OCI-LY3 (cell line): ENCODE results near the gene RAB11FIP5.

ENCODE experiments used
- H2AFZ ChIP-seq: fragments of 200-600, 300-600 bp; shearing (Covaris generic); 2 replicates; pipeline ENCODE4 v1.6.0; 2014; ENCODE audit warnings: antibody characterized with exemption, low read depth, low read length
- H3K27ac ChIP-seq: fragments of 200-600, 300-600 bp; sonication (generic); 2 replicates; pipeline ENCODE4 v1.5.1; 2014; ENCODE audit warnings: mild to moderate bottlenecking, low read length, moderate library complexity, mixed read lengths
- H3K27me3 ChIP-seq: fragments of 200-600, 300-600 bp; sonication (generic); 2 replicates; pipeline ENCODE4 v1.6.1; 2014; ENCODE audit warnings: low read depth, low read length, mixed read lengths
- H3K36me3 ChIP-seq: fragments of 200-600, 300-600 bp; sonication (generic); replicated peaks from 2 replicates; pipeline ENCODE3; 2014; ENCODE audit warnings: low read depth, low read length, mixed read lengths
- H3K4me1 ChIP-seq: fragments of 300-600, 200-600 bp; sonication (generic); 2 replicates; pipeline ENCODE4 v1.6.1; 2014; ENCODE audit warnings: low read length, mixed read lengths
- H3K4me2 ChIP-seq: fragments of 200-600, 300-600 bp; sonication (generic); 2 replicates; pipeline ENCODE4 v1.6.1; 2014; ENCODE audit warnings: low read length, mixed read lengths
- H3K4me3 ChIP-seq: fragments of 300-600, 200-600 bp; sonication (generic); 2 replicates; pipeline ENCODE4 v1.5.1; 2014; ENCODE audit warnings: antibody characterized with exemption, mild to moderate bottlenecking, low read length, moderate library complexity
- H3K79me2 ChIP-seq: fragments of 300-600, 200-600 bp; shearing (Covaris generic); 2 replicates; pipeline ENCODE4 v1.6.1; 2014; ENCODE audit warnings: mild to moderate bottlenecking, low read length, mixed read lengths
- H3K9ac ChIP-seq: fragments of 300-600, 200-600 bp; shearing (Covaris generic); 2 replicates; pipeline ENCODE4 v1.6.0; 2014; ENCODE audit warnings: mild to moderate bottlenecking, low read length, moderate library complexity
- H3K9me3 ChIP-seq: fragments of 200-600, 300-600 bp; shearing (Covaris generic); 2 replicates; pipeline ENCODE4 v1.6.1; 2014; ENCODE audit warnings: low read length, mixed read lengths; ENCODE audit not compliant: insufficient read depth
- H4K20me1 ChIP-seq: fragments of 200-600, 300-600 bp; sonication (generic); 2 replicates; pipeline ENCODE4 v1.6.1; 2016; ENCODE audit warnings: low read length, mixed read lengths; ENCODE audit not compliant: insufficient read depth
- CTCF ChIP-seq: fragments of 200-600, 300-600 bp; sonication (generic); IDR thresholded peaks from 2 replicates; pipeline ENCODE4 v1.5.1; 2014; ENCODE audit warnings: antibody characterized with exemption, low read length, low read depth
- EZH2phosphoT487 ChIP-seq: fragments of 200-600 bp; shearing (Covaris generic); IDR thresholded peaks from 2 replicates; pipeline ENCODE4 v1.6.1; 2018; ENCODE audit warnings: antibody characterized with exemption, mixed run types, low read depth

RAB11FIP5 gene

DNA sequence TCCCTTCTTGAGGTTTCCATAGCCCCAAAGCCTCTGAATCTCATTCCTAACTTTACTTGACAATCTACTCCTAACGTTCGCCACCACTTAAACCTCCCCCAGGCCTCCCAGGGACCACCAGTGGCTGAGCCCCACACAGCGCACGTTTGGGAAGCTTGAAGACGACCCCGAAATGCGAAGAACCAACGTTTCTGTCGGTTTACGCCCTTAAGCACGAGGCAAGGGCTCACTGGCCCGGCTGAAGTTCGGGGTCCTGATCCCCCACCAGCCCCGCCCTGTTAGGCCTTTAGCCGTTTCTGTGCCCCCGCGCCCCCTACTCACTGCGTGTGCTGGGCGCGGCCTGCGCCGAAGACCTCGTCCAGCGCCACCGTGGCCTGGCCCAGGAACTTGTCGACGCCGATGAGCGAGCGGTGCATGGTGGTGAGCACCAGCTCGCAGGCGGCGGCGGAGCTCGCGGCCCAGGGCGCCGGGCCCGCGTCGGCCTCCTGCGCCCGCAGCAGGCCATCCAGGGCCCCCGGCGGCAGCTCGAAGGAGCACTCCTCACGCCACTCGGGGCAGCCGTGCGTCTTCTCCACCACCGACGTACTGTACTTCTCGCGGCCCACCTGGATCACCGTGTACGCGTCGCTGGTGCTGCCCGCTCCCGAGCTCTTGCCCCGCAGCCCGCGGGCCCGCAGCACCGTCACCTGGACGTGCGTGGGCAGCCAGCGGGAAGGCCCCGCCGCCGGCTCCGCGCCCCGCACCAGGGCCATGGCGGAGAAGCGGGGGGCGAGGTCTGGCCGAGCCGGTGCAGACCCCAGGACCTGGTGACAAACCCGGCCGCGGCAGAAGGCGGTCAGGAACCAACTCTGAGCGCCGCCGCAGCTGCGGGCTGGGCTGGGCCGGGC is 479 bp downstream of the RAB11FIP5 start:
- Histone ChIP-seq H4K20me1 (no peaks in the 10 kb centered on the region), H3K4me2 (peak overlapping the region; percentile 66), H3K9ac (no peak overlapping the region), H3K79me2 (no peaks in the 10 kb centered on the region), H3K4me3 (peak overlapping the region; percentile 98), H3K9me3 (no peaks in the 10 kb centered on the region), H3K36me3 (peaks cover 3% of the 10 kb centered on the region), H2AFZ (no peak overlapping the region), H3K27ac (no peak overlapping the region), H3K27me3 (no peaks in the 10 kb centered on the region), H3K4me1 (peaks cover 4% of the 10 kb centered on the region; the same call in 1 of the 2 replicates)
- no peak for TF ChIP-seq CTCF
- TF ChIP-seq EZH2phosphoT487, result no peak

DNA sequence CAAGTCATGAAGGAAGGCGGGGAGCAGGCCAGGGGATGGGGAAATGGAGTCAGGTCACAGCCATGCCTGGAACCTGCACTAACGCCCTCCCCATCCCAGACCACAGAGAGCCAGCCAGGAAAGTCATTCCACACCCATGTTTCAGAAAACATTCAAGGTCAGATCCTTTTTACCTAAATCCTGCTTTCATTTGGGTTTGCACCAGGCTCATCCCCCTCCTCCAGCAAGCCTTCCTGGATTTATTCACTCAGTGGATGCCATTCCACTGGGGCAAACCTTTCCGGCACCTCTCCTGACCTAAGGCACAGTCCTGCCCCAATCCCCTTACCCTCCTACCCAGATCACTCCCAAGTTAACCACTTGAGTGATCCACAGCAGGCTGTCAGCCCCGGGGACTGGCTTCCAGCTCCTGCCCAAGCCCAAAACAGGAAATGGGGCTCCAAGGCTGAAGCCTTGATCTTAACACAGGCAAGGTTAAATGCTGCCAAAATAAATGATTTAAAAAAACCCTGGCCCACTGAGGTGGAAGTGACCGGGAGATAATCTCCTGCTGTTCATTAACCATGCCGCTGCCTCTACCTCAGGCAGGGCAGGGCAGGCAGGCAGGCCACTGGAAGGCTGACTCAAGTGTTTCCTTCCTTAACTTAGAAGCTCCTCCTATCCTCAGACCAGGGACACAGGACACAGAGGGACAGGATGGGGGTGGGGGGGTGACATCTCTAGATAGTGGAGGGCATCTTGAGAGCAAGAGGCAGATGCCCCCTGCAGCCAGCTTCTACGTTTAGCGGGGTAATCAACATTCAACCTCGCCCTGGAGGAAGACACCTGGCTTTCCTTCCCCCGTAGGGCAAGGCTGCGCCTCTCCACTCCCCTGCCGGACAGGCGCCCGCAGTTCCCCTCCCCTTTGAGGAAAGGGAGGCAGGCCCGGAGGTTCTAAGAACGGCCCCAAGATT is 1.4 kb downstream of the RAB11FIP5 start:
- Histone ChIP-seq H3K36me3 (peaks cover 3% of the 10 kb centered on the region), H3K4me3 (no peak overlapping the region), H3K27ac (no peak overlapping the region), H3K9ac (no peak overlapping the region), H3K27me3 (no peaks in the 10 kb centered on the region), H2AFZ (no peak overlapping the region), H3K4me2 (no peak overlapping the region), H3K79me2 (no peaks in the 10 kb centered on the region), H4K20me1 (no peaks in the 10 kb centered on the region), H3K4me1 (no peaks in the 10 kb centered on the region), H3K9me3 (no peaks in the 10 kb centered on the region)
- TF ChIP-seq CTCF (no peak), EZH2phosphoT487 (no peak)

DNA sequence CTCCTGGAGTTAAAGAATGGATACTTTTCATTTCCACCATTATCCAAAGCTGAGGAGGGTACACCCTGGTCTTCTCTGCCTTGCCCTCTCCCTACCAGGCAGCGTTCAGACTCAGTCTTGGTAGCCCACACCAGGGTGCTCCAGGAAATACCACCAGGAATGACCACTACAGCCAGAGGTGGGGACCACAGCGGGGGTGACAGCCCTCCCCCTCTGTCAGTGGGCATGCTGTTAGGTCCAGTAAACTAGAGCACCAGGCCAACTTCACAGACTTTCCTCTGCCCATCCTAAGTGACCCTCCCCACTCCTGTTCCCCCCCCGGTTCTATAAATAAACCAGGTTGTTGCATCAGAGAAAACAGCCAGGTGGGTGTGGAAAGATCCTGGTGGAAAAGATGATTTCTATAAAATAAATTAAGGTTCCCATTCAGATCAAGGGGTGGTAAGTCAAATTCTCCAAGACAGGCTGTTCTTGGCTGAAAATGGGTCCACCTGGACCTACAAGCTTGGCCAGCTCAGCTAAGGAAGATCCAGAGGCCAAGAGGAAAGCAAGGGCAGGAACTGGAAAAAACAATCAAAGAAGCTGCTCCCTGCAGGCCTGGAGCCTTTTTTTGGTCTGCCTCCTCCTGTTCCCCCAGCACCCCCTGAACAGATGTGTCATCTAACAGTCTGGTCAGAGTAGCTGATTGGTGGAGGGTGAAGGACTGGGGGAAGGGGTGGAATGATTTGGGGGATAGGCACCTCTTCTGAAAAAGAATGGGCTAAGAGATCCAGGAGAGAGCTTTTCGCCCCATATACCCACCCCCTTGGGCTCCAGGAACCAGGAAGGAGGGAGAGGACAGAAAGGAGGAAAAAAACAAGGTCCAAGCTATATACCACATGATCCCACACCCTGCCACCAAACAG is 2.3 kb downstream of the RAB11FIP5 start:
- TF ChIP-seq EZH2phosphoT487, result no peak
- TF ChIP-seq CTCF, result no peak
- Histone ChIP-seq H3K9ac (no peak overlapping the region), H3K4me1 (no peaks in the 10 kb centered on the region), H3K4me3 (no peak overlapping the region), H3K27ac (no peak overlapping the region), H3K9me3 (no peaks in the 10 kb centered on the region), H3K79me2 (no peaks in the 10 kb centered on the region), H4K20me1 (no peaks in the 10 kb centered on the region), H3K36me3 (peaks cover 3% of the 10 kb centered on the region), H2AFZ (no peak overlapping the region), H3K27me3 (no peaks in the 10 kb centered on the region), H3K4me2 (no peak overlapping the region)
